Nephron (organoid): Measurements from ENCODE around the gene OPN3.

Experiments
- H3K27ac Mint-ChIP-seq, 3 experiments: 2 replicates each; pipeline ENCODE4 v1.8.0; 2020; ENCODE audit warnings: mixed read lengths in 3 of 3, mild to moderate bottlenecking in 2 of 3, moderate library complexity in 1 of 3
- H3K27me3 Mint-ChIP-seq: 2 replicates; pipeline ENCODE4 v1.8.0; 2021; ENCODE audit warnings: low read depth, mild to moderate bottlenecking, moderate library complexity, mixed read lengths
- H3K36me3 Mint-ChIP-seq: 2 replicates; pipeline ENCODE4 v1.8.0; 2020; ENCODE audit warnings: low read depth, mixed read lengths
- H3K4me1 Mint-ChIP-seq: 2 replicates; pipeline ENCODE4 v1.8.0; 2020; ENCODE audit warnings: mixed read lengths
- H3K4me3 Mint-ChIP-seq, 3 experiments: 2 replicates each; pipeline ENCODE4 v1.8.0; 2020; ENCODE audit warnings: mild to moderate bottlenecking in 3 of 3, mixed read lengths in 3 of 3, moderate library complexity in 2 of 3
- H3K9me3 Mint-ChIP-seq: 2 replicates; pipeline ENCODE4 v1.8.0; 2020; ENCODE audit warnings: mixed read lengths
- CTCF ChIP-seq, 3 experiments: fragments of 200-600 bp; sonication (generic); IDR thresholded peaks; one replicate each; pipeline ENCODE4 v1.5.0; 2021; ENCODE audit warnings: antibody characterized with exemption in 3 of 3; ENCODE audit not compliant: unreplicated experiment in 3 of 3

The OPN3 gene

GRCh38 chr1:241607497-241607896 is 32.7 kb downstream of the OPN3 start:
- TF ChIP-seq CTCF (IDR thresholded peaks at IDR 0.05; ENCODE audit: unreplicated experiment in 3 of 3) = no peak
- H3K9me3 Mint-ChIP-seq = no peaks in the 10 kb centered on the region
- H3K4me1 Mint-ChIP-seq = no peaks in the 10 kb centered on the region
- H3K27me3 Mint-ChIP-seq = peaks cover 3% of the 10 kb centered on the region
- no peak overlapping the region for H3K27ac Mint-ChIP-seq
- H3K4me3 Mint-ChIP-seq = no peak overlapping the region
- H3K36me3 Mint-ChIP-seq = peaks cover 10% of the 10 kb centered on the region

GRCh38 chr1:241606544-241606943 is 33.6 kb downstream of the OPN3 start:
- no peaks in the 10 kb centered on the region for H3K9me3 Mint-ChIP-seq
- no peak for TF ChIP-seq CTCF (IDR thresholded peaks at IDR 0.05; ENCODE audit: unreplicated experiment in 3 of 3)
- no peaks in the 10 kb centered on the region for H3K4me1 Mint-ChIP-seq
- H3K4me3 Mint-ChIP-seq = no peak overlapping the region
- peaks cover 3% of the 10 kb centered on the region for H3K27me3 Mint-ChIP-seq
- H3K27ac Mint-ChIP-seq = no peak overlapping the region
- peaks cover 19% of the 10 kb centered on the region for H3K36me3 Mint-ChIP-seq

GRCh38 chr1:241605146-241605805 is 34.9 kb downstream of the OPN3 start:
- no peaks in the 10 kb centered on the region for H3K4me1 Mint-ChIP-seq
- no peak overlapping the region for H3K27ac Mint-ChIP-seq
- H3K4me3 Mint-ChIP-seq = no peak overlapping the region
- H3K36me3 Mint-ChIP-seq = peaks cover 27% of the 10 kb centered on the region
- TF ChIP-seq CTCF (IDR thresholded peaks at IDR 0.05; ENCODE audit: unreplicated experiment in 3 of 3) = peak; percentile 27 to 50 (median 34)
- peaks cover 3% of the 10 kb centered on the region for H3K27me3 Mint-ChIP-seq
- no peaks in the 10 kb centered on the region for H3K9me3 Mint-ChIP-seq

- no peak for TF ChIP-seq CTCF (IDR thresholded peaks at IDR 0.05; ENCODE audit: unreplicated experiment in 3 of 3)
- Mint-ChIP-seq H3K27me3 (peaks cover 3% of the 10 kb centered on the region), H3K36me3 (peaks cover 27% of the 10 kb centered on the region), H3K4me1 (no peaks in the 10 kb centered on the region), H3K9me3 (no peaks in the 10 kb centered on the region), H3K4me3 (no peak overlapping the region), H3K27ac (no peak overlapping the region)
These were observed 36.4 kb downstream of the OPN3 start for GRCh38 chr1:241603731-241604245.

GRCh38 chr1:241600496-241600901 is 39.7 kb downstream of the OPN3 start:
- Mint-ChIP-seq H3K9me3 (no peaks in the 10 kb centered on the region), H3K27ac (peak overlapping the region in 2 of 3 experiments; percentile 5 to 12), H3K4me1 (no peaks in the 10 kb centered on the region), H3K4me3 (no peak overlapping the region), H3K27me3 (no peaks in the 10 kb centered on the region), H3K36me3 (peaks cover 30% of the 10 kb centered on the region)
- TF ChIP-seq CTCF (IDR thresholded peaks at IDR 0.05; ENCODE audit: unreplicated experiment in 3 of 3) = no peak

- Mint-ChIP-seq H3K36me3 (peaks cover 42% of the 10 kb centered on the region), H3K4me3 (no peak overlapping the region), H3K27me3 (no peaks in the 10 kb centered on the region), H3K27ac (peak overlapping the region in 1 of 3 experiments; percentile 44), H3K4me1 (no peaks in the 10 kb centered on the region), H3K9me3 (no peaks in the 10 kb centered on the region)
- no peak for TF ChIP-seq CTCF (IDR thresholded peaks at IDR 0.05; ENCODE audit: unreplicated experiment in 3 of 3)
These were observed 41.9 kb downstream of the OPN3 start for GRCh38 chr1:241598249-241598648.
